Nephron progenitor cell (in vitro differentiated cells): ENCODE data around the gene ME1.
"Not testable (repeated sequence)": the region's sequence is repeated elsewhere in the genome, so short reads cannot be mapped to it uniquely, and the experiment has no call there.

Experiments
- DNase-seq: peaks from one replicate; pipeline ENCODE4 v3.0.0; 2021
- H3K27ac Mint-ChIP-seq: 2 replicates; pipeline ENCODE4 v1.8.0; 2021; ENCODE audit warnings: mild to moderate bottlenecking, moderate library complexity, mixed read lengths
- H3K27me3 Mint-ChIP-seq: 2 replicates; pipeline ENCODE4 v1.8.0; 2021; ENCODE audit warnings: mild to moderate bottlenecking, low read depth, mixed read lengths; ENCODE audit not compliant: poor library complexity
- H3K36me3 Mint-ChIP-seq: 2 replicates; pipeline ENCODE4 v1.8.0; 2021; ENCODE audit warnings: low read depth, mixed read lengths
- H3K4me1 Mint-ChIP-seq: 2 replicates; pipeline ENCODE4 v1.8.0; 2021; ENCODE audit warnings: mixed read lengths
- H3K4me3 Mint-ChIP-seq: 2 replicates; pipeline ENCODE4 v1.8.0; 2021; ENCODE audit warnings: mild to moderate bottlenecking, moderate library complexity, mixed read lengths
- H3K9me3 Mint-ChIP-seq: 2 replicates; pipeline ENCODE4 v1.8.0; 2021; ENCODE audit warnings: mild to moderate bottlenecking, moderate library complexity, mixed read lengths
- TF ChIP-seq, protein P1 (sequence below): fragments of 200-600 bp; sonication (generic); IDR thresholded peaks from 2 replicates; pipeline ENCODE4 v1.5.0; 2021; ENCODE audit warnings: antibody characterized with exemption

ME1 gene

DNA sequence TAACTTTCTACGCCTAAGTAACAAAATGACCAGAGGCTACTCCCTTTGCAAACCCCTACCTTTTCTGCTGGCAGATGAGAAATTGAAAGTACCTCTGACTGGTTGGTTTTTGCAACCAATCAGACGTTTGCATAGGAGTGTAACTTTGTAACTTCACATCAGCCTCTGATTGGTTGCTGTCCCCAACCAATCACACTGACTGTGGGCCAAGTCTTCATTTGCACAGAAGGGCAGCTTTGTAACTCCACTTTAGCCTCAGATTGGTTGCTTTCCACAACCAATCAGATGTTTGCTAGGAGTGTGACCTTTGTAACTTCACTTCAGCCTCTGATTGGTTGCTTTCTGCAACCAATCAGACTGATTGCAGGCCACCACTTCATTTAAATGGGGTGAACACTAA is 89.1 kb downstream of the ME1 start:
- H3K4me3 Mint-ChIP-seq = no peak overlapping the region
- H3K27me3 Mint-ChIP-seq = no peaks in the 10 kb centered on the region
- no peaks in the 10 kb centered on the region for H3K4me1 Mint-ChIP-seq
- no peak for DNase-seq
- H3K9me3 Mint-ChIP-seq = peaks cover 3% of the 10 kb centered on the region
- TF ChIP-seq, protein P1, sequence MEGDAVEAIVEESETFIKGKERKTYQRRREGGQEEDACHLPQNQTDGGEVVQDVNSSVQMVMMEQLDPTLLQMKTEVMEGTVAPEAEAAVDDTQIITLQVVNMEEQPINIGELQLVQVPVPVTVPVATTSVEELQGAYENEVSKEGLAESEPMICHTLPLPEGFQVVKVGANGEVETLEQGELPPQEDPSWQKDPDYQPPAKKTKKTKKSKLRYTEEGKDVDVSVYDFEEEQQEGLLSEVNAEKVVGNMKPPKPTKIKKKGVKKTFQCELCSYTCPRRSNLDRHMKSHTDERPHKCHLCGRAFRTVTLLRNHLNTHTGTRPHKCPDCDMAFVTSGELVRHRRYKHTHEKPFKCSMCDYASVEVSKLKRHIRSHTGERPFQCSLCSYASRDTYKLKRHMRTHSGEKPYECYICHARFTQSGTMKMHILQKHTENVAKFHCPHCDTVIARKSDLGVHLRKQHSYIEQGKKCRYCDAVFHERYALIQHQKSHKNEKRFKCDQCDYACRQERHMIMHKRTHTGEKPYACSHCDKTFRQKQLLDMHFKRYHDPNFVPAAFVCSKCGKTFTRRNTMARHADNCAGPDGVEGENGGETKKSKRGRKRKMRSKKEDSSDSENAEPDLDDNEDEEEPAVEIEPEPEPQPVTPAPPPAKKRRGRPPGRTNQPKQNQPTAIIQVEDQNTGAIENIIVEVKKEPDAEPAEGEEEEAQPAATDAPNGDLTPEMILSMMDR = no peak
- peaks cover 14% of the 10 kb centered on the region for H3K36me3 Mint-ChIP-seq
- no peak overlapping the region for H3K27ac Mint-ChIP-seq

DNA sequence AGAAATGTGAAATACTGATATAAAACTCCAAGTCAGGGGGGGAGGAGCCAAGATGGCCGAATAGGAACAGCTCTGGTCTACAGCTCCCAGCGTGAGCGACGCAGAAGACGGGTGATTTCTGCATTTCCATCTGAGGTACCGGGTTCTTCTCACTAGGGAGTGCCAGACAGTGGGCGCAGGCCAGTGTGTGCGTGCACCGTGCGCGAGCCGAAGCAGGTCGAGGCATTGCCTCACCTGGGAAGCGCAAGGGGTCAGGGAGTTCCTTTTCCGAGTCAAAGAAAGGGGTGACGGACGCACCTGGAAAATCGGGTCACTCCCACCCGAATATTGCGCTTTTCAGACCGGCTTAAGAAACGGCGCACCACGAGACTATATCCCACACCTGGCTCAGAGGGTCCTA is 96.9 kb downstream of the ME1 start:
- H3K9me3 Mint-ChIP-seq = peaks cover 12% of the 10 kb centered on the region
- H3K4me3 Mint-ChIP-seq, H3K27ac Mint-ChIP-seq, DNase-seq, H3K36me3 Mint-ChIP-seq, H3K4me1 Mint-ChIP-seq, H3K27me3 Mint-ChIP-seq: not testable (repeated sequence)

DNA sequence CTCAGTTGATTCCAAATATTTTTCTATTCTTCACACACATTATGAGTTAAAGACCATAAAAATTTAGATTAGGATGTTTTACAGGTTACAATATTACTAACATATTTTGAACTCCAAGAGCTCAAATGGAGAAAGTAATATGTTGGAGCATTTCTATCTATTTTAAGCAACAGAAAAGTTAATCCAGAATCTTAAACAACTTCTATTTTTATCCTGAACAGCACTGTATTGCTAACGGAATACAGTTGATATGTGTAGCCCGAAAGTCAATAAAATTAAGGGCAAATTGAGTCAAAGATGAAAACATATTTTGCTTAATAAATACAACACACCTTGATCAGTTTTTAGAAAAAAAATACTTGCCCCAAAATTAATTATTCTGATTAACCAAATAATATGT is 97.4 kb downstream of the ME1 start:
- no peak for DNase-seq
- Mint-ChIP-seq H3K9me3 (peaks cover 12% of the 10 kb centered on the region), H3K27me3 (peaks cover 3% of the 10 kb centered on the region), H3K4me3 (no peak overlapping the region), H3K4me1 (no peaks in the 10 kb centered on the region), H3K36me3 (peaks cover 8% of the 10 kb centered on the region), H3K27ac (no peak overlapping the region)
- TF ChIP-seq, protein P1 = no peak

DNA sequence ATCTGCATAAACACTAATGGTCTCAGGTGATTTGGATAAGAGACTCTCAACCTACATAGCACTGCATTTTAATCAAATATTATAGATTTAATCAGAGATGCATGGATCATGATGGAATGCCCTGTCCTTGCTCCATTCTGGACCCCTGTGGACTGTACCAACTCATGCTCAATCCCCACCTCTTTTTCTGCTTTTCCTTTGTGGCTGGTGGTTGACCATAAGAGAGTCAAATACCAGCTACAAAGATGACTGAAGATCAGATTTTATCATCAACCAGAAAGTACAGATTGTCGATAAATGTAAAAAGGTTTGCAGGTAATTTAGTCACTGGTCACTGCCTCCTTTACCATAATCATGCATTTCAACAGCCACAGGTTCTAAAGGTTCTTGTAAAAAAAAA is 116.2 kb downstream of the ME1 start:
- Mint-ChIP-seq H3K9me3 (peaks cover 6% of the 10 kb centered on the region), H3K4me3 (no peak overlapping the region), H3K27me3 (no peaks in the 10 kb centered on the region), H3K4me1 (no peaks in the 10 kb centered on the region), H3K27ac (no peak overlapping the region), H3K36me3 (no peaks in the 10 kb centered on the region)
- TF ChIP-seq, protein P1 = no peak
- no peak for DNase-seq

DNA sequence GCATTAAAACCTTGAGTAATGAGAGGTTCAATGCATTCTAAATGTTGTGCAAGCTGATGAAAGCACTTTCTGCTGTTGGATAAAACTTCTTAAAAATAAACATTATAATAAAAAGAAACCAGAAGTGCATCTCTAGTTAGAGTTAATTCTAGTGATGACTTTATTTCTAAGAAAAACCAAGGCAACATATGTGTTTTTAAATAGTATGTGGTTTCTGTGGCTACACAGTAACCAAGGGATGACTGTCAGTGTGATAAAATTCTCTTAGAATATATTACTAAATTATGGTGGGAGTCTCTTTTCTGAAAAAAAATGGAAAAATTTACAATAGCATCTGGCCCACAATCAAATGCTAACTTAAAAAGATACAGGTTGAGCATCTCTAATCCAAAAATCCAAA is 117.0 kb downstream of the ME1 start:
- no peak for DNase-seq
- Mint-ChIP-seq H3K9me3 (peaks cover 6% of the 10 kb centered on the region), H3K4me1 (peaks cover 5% of the 10 kb centered on the region), H3K36me3 (no peaks in the 10 kb centered on the region), H3K4me3 (no peak overlapping the region), H3K27me3 (no peaks in the 10 kb centered on the region), H3K27ac (no peak overlapping the region)
- TF ChIP-seq, protein P1 = no peak

DNA sequence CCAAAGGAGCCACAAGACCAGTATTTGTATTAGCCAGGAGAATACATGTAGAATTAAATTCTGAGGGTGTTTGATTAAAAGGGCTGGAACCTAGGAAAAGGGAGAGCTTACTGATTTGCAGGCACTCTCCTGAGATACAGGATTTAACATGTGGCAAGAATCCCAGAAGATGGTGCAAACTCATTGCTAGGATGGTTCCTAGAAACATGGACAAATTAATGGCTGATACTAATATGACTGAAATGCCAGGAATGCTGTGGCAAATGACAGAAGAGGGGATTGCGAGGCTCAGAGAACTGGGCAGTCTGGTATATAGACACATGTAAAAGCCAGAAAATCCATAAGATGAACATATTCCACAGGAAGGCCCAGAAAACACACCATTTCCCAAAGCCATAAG is 119.6 kb downstream of the ME1 start:
- no peak overlapping the region for H3K27ac Mint-ChIP-seq
- TF ChIP-seq, protein P1 = no peak
- peaks cover 5% of the 10 kb centered on the region for H3K4me1 Mint-ChIP-seq
- no peak overlapping the region for H3K4me3 Mint-ChIP-seq
- no peak for DNase-seq
- H3K9me3 Mint-ChIP-seq = no peaks in the 10 kb centered on the region
- no peaks in the 10 kb centered on the region for H3K36me3 Mint-ChIP-seq
- H3K27me3 Mint-ChIP-seq = no peaks in the 10 kb centered on the region
